Uterus (tissue), 4 donors: ENCODE measurements around the gene MID1. TPM values are rescaled to one million over a fixed set of nuclear protein-coding genes. Genes with fewer than 3 reads are reported as not detected.

Experiments used
- DNase-seq, 2 donors: peaks; one replicate each; pipeline ENCODE4 v3.0.0-alpha.2; 2019 to 2020
- H3K27ac ChIP-seq, 2 donors: fragments of 200-600 bp; sonication (generic); 1 replicate in 1 of 2; 2 replicates in 1 of 2; pipeline ENCODE4 v1.5.1; 2016 to 2018
- H3K27me3 ChIP-seq, 2 donors: fragments of 200-600 bp; sonication (generic); one replicate each; pipeline ENCODE4 v1.5.1; 2018 to 2019; ENCODE audit warnings: control low read depth in 1 of 2
- H3K36me3 ChIP-seq, 2 donors: fragments of 200-600 bp; sonication (generic); one replicate each; pipeline ENCODE4 v1.5.1; 2019; ENCODE audit warnings: control low read depth in 1 of 2
- H3K4me1 ChIP-seq, 2 donors: fragments of 200-600 bp; sonication (generic); one replicate each; pipeline ENCODE4 v1.5.1; 2018 to 2019; ENCODE audit warnings: control low read depth in 1 of 2
- H3K4me3 ChIP-seq, 2 donors: fragments of 200-600 bp; sonication (generic); 1 replicate in 1 of 2; 2 replicates in 1 of 2; pipeline ENCODE4 v1.5.1; 2018 to 2019; ENCODE audit warnings: mild to moderate bottlenecking in 1 of 2
- H3K9me3 ChIP-seq, 2 donors: fragments of 200-600 bp; sonication (generic); one replicate each; pipeline ENCODE4 v1.5.1; 2019; ENCODE audit warnings: control low read depth in 1 of 2
- CTCF ChIP-seq, 4 experiments: fragments of 200-600 bp in 2 of 4; fragments of 450-650 bp in 2 of 4; sonication (generic) in 2 of 4; IDR thresholded peaks; one replicate each; pipeline ENCODE4 v1.5.1; 2016 to 2019; ENCODE audit warnings: antibody characterized with exemption in 4 of 4, mild to moderate bottlenecking in 2 of 4, moderate library complexity in 1 of 4
- POLR2A ChIP-seq, 2 donors: fragments of 450-650 bp; IDR thresholded peaks; one replicate each; pipeline ENCODE4 v1.6.1; 2016; ENCODE audit warnings: antibody characterized with exemption in 2 of 2, mild to moderate bottlenecking in 1 of 2, moderate library complexity in 1 of 2
- intact Hi-C: fragments of 100-400 bp; cut with DNase I; formaldehyde crosslinking; loops from one replicate; pipeline ENCODE4 v1.15.1; 2023; ENCODE audit warnings: low total_unique reads
- total RNA-seq, 4 donors: library from RNA; depleted of rRNA in 3 of 4; stranded (reverse); fragments of >200 nt in 3 of 4; gene quantifications; one replicate each; pipeline versions ENCODE4 v1.1.0 to v1.2.4, GENCODE V29; 2014 to 2023
- donor health status: DM: yes; HTN: yes; CAD: no.

Gene MID1
- total RNA-seq, 4 donors from 2014 or later = 9.1 to 29.2 (median 18.8) TPM

- H3K4me1 ChIP-seq = no peaks in the 10 kb centered on the region
- TF ChIP-seq CTCF (IDR thresholded peaks at IDR 0.05) (no peak), POLR2A (IDR thresholded peaks at IDR 0.05) (no peak)
- no peaks in the 10 kb centered on the region for H3K36me3 ChIP-seq
- H3K27ac ChIP-seq = no peak overlapping the region
- no peaks in the 10 kb centered on the region for H3K9me3 ChIP-seq
- H3K27me3 ChIP-seq = no peaks in the 10 kb centered on the region
- no peak overlapping the region for H3K4me3 ChIP-seq
- intact Hi-C loops = no loop called here
- DNase-seq = no peak
These were observed 81.6 kb downstream of the MID1 start for GRCh38 chrX:10538831-10539230.

- DNase-seq = no peak
- intact Hi-C loops = no loop called here
- Histone ChIP-seq H3K36me3 (no peaks in the 10 kb centered on the region), H3K4me3 (no peak overlapping the region), H3K27me3 (no peaks in the 10 kb centered on the region), H3K27ac (no peak overlapping the region), H3K9me3 (no peaks in the 10 kb centered on the region), H3K4me1 (no peaks in the 10 kb centered on the region)
- no peak for TF ChIP-seq CTCF (IDR thresholded peaks at IDR 0.05)
- TF ChIP-seq POLR2A (IDR thresholded peaks at IDR 0.05) = no peak
These were observed 83.1 kb downstream of the MID1 start for GRCh38 chrX:10537308-10537707.

GRCh38 chrX:10536744-10537143, 83.6 kb downstream of the MID1 start:
- intact Hi-C loops = no loop called here
- H3K4me3 ChIP-seq = no peak overlapping the region
- no peaks in the 10 kb centered on the region for H3K36me3 ChIP-seq
- DNase-seq = no peak
- H3K4me1 ChIP-seq = no peaks in the 10 kb centered on the region
- TF ChIP-seq CTCF (IDR thresholded peaks at IDR 0.05) (no peak), POLR2A (IDR thresholded peaks at IDR 0.05) (no peak)
- no peak overlapping the region for H3K27ac ChIP-seq
- no peaks in the 10 kb centered on the region for H3K9me3 ChIP-seq
- no peaks in the 10 kb centered on the region for H3K27me3 ChIP-seq

GRCh38 chrX:10534611-10535010, 85.8 kb downstream of the MID1 start:
- DNase-seq = no peak
- Histone ChIP-seq H3K4me1 (no peaks in the 10 kb centered on the region), H3K9me3 (no peaks in the 10 kb centered on the region), H3K27me3 (no peaks in the 10 kb centered on the region), H3K4me3 (no peak overlapping the region), H3K27ac (no peak overlapping the region), H3K36me3 (no peaks in the 10 kb centered on the region)
- intact Hi-C loops = no loop called here
- TF ChIP-seq POLR2A (IDR thresholded peaks at IDR 0.05) = no peak
- TF ChIP-seq CTCF (IDR thresholded peaks at IDR 0.05) = no peak

- DNase-seq = no peak
- Histone ChIP-seq H3K4me1 (no peaks in the 10 kb centered on the region), H3K27me3 (no peaks in the 10 kb centered on the region), H3K27ac (no peak overlapping the region), H3K9me3 (no peaks in the 10 kb centered on the region), H3K36me3 (no peaks in the 10 kb centered on the region), H3K4me3 (no peak overlapping the region)
- intact Hi-C loops = no loop called here
- TF ChIP-seq POLR2A (IDR thresholded peaks at IDR 0.05) (no peak), CTCF (IDR thresholded peaks at IDR 0.05) (no peak)
These were observed 86.6 kb downstream of the MID1 start for GRCh38 chrX:10533696-10534365.
